Lung (tissue), 12 donors: ENCODE data around the gene APEX1. TPM values are rescaled to one million over a fixed set of nuclear protein-coding genes. Genes with fewer than 3 reads are reported as not detected.

Experiments
- ATAC-seq: fragments of 200-7000 bp; cut with Tn5 transposase; one replicate; pipeline ENCODE4 v1.9.1; 2020; ENCODE audit warnings: moderate number of reproducible peaks; ENCODE audit not compliant: insufficient read depth, low FRiP score
- DNase-seq, 3 donors: peaks; one replicate each; pipeline ENCODE4 v3.0.0-alpha.2; 2013 to 2017
- H3K27ac ChIP-seq, 2 donors: one replicate each; pipeline ENCODE4 v1.5.1; 2013; ENCODE audit warnings: mild to moderate bottlenecking in 2 of 2, moderate library complexity in 2 of 2, control low read depth in 1 of 2, inconsistent platforms in 1 of 2, low read depth in 1 of 2, low read length in 1 of 2
- H3K27me3 ChIP-seq, 3 donors: one replicate each; pipeline ENCODE4 v1.5.1; 2013; ENCODE audit warnings: low read length in 2 of 3; ENCODE audit not compliant: control insufficient read depth in 3 of 3, insufficient read depth in 3 of 3
- H3K36me3 ChIP-seq, 4 donors: one replicate each; pipeline ENCODE4 v1.5.1; 2013; ENCODE audit warnings: low read length in 4 of 4, mild to moderate bottlenecking in 1 of 4, moderate library complexity in 1 of 4; ENCODE audit not compliant: control insufficient read depth in 4 of 4, insufficient read depth in 4 of 4
- H3K4me1 ChIP-seq, 5 donors: one replicate each; pipeline ENCODE4 v1.5.1; 2013; ENCODE audit warnings: low read length in 5 of 5, mild to moderate bottlenecking in 2 of 5, moderate library complexity in 1 of 5; ENCODE audit not compliant: control insufficient read depth in 5 of 5, insufficient read depth in 5 of 5
- H3K4me3 ChIP-seq: one replicate; pipeline ENCODE4 v1.5.1; 2013; ENCODE audit warnings: mild to moderate bottlenecking, control low read depth, moderate library complexity
- H3K9ac ChIP-seq, 2 donors: one replicate each; pipeline ENCODE4 v1.5.1; 2013; ENCODE audit warnings: low read length in 2 of 2, control low read depth in 1 of 2; ENCODE audit not compliant: insufficient read depth in 1 of 2
- H3K9me3 ChIP-seq, 4 donors: one replicate each; pipeline ENCODE4 v1.5.1; 2013; ENCODE audit warnings: low read length in 3 of 4, mild to moderate bottlenecking in 1 of 4, moderate library complexity in 1 of 4; ENCODE audit not compliant: control insufficient read depth in 4 of 4, insufficient read depth in 3 of 4
- CTCF ChIP-seq: IDR thresholded peaks from 2 replicates; pipeline ENCODE4 v1.5.1; 2012; ENCODE audit warnings: mild to moderate bottlenecking; ENCODE audit errors: control extremely low read depth, extremely low read depth
- WGBS, 2 donors: extraction: QIAGEN DNeasy Blood & Tissue Kit; methylation state at CpG; one replicate each; pipeline ENCODE4 v1.1.7; 2013; 5-methylcytosine and 5-hydroxymethylcytosine counted together
- polyA plus RNA-seq, 2 donors: library from polyadenylated mRNA; stranded (reverse); fragments of 200-250 nt; gene quantifications; one replicate each; pipeline ENCODE4 v1.2.1, GENCODE V29; 2013
- total RNA-seq, 2 donors: library from RNA; depleted of rRNA in 1 of 2; stranded (reverse); fragments of >200 nt in 1 of 2; gene quantifications; one replicate each; pipeline ENCODE4 v1.2.1, GENCODE V29; 2014 to 2021
- donor health status: control.
- donor health status: control.
- donor health status: Bipolar disorder and iron deficiency.
- donor health status: healthy.
- donor health status: DM: yes; HTN: yes; CAD: no.

The APEX1 gene
- total and polyA plus RNA-seq, 4 donors, result 66.2 to 159 (median 120) TPM

- peak; percentile 31 to 65 (median 37) for DNase-seq
- peak overlapping the region in 1 of 2 donors; percentile 37 for H3K27ac ChIP-seq
- TF ChIP-seq CTCF, result no peak
- peaks cover 0 to 9% (median 0%) of the 10 kb centered on the region in 5 donors for H3K4me1 ChIP-seq
- peaks cover 0 to 23% (median 0%) of the 10 kb centered on the region in 3 donors for H3K27me3 ChIP-seq
- ATAC-seq, result no peak
- H3K9ac ChIP-seq, result peak overlapping the region in 1 of 2 donors; percentile 12
- no peaks in the 10 kb centered on the region for H3K9me3 ChIP-seq
- H3K4me3 ChIP-seq, result no peak overlapping the region
- WGBS, 2 donors, result 45 to 67% methylated on average over 44 of the region's 44 CpGs
- no peaks in the 10 kb centered on the region for H3K36me3 ChIP-seq
Observed at GRCh38 chr14:20434701-20435581, 20.1 kb upstream of the APEX1 start.

GRCh38 chr14:20435582-20436362 lies 19.3 kb upstream of the APEX1 start, which contains the start of gene KLHL33:
Gene KLHL33 (minus strand): TSS chr14:20436166. CDS start chr14:20435811, 355 bp downstream.
- H3K4me3 ChIP-seq, result no peak within 1 kb of the TSS
- 82 to 89% methylated on average over 15 to 17 of the region's 17 CpGs for WGBS, 2 donors
- no peak for ATAC-seq
- H3K36me3 ChIP-seq, result no peaks in the 10 kb centered on the region
- no peaks in the 10 kb centered on the region for H3K9me3 ChIP-seq
- no peak for TF ChIP-seq CTCF
- peaks cover 0 to 23% (median 0%) of the 10 kb centered on the region in 3 donors for H3K27me3 ChIP-seq
- H3K4me1 ChIP-seq, result peaks cover 0 to 9% (median 0%) of the 10 kb centered on the region in 5 donors
- no peak for DNase-seq
- peak within 1 kb of the TSS in 1 of 2 donors; percentile 37 for H3K27ac ChIP-seq
- peak within 1 kb of the TSS in 1 of 2 donors; percentile 12 for H3K9ac ChIP-seq

- 93 to 99% methylated on average over 4 of the region's 4 CpGs for WGBS, 2 donors
- Histone ChIP-seq H3K9ac (no peak overlapping the region), H3K4me1 (peaks cover 0 to 9% (median 0%) of the 10 kb centered on the region in 5 donors), H3K9me3 (no peaks in the 10 kb centered on the region), H3K27me3 (peaks cover 0 to 23% (median 0%) of the 10 kb centered on the region in 3 donors), H3K36me3 (no peaks in the 10 kb centered on the region), H3K27ac (no peak overlapping the region), H3K4me3 (no peak overlapping the region)
- no peak for TF ChIP-seq CTCF
- DNase-seq (no peak), ATAC-seq (no peak)
Observed at GRCh38 chr14:20436363-20436755, 18.7 kb upstream of the APEX1 start.
